ENCODE measurements around the gene TSPAN16.

DNA sequence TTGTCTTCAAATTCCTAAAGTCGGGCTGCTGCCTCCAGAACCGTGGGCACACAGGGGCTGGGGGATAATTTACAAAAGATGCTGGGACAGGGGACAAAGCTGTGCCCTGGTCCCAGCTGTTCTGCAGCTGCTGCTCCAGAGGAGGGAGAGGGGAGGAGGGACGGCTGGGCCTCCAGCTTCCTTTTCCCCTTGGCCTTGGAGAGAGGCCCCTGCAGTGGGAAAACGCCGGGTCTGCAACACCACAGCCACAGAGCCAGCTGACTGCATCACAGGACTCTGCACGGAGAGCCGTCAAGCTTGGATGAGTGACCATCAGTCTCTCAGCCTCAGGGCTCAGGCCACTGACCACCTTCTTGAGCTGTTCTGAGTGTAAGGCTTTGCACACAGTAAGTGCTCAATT, 39.8 kb upstream of the TSPAN16 start:
- TF ChIP-seq GATA3 (IDR thresholded peaks at IDR 0.05; ENCODE audit: low read depth, low read length) (no peak), GATA2 (IDR thresholded peaks at IDR 0.05; ENCODE audit: low read depth, low read length) (no peak)

All from SH-SY5Y (cell line).